GM21717 (cell line): Measurements from ENCODE around the gene METTL26.
"Not testable (repeated sequence)": the region's sequence is repeated elsewhere in the genome, so short reads cannot be mapped to it uniquely, and the experiment has no call there.

Source experiments
- ATAC-seq: cut with Tn5 transposase; IDR thresholded peaks from one replicate; pipeline ENCODE4 v1.9.1; 2021; ENCODE audit warnings: mild to moderate bottlenecking, moderate library complexity; ENCODE audit not compliant: unreplicated experiment

Gene METTL26

DNA sequence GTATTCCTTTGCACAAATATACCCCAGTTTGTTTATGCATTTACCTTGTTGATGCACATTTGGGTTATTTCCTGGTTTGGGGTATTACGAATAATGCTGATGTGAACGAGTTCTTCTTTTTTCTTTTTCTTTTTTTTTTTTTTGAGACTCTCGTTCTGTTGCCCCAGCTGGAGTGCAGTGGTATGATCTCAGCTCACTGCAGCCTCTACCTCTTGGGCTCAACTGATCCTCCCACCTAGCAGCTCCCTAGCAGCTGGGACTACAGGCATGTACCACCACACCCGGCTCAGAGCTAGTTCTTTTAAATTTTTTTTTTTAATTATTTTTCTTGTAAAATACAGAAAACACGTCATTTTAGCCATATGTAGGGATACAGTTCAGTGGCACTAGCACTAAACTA is 32.2 kb downstream of the METTL26 start:
- no peak for ATAC-seq

- no peak for ATAC-seq
These were observed 35.3 kb downstream of the METTL26 start for GRCh38 chr16:600781-601180.

- ATAC-seq, result no peak
These were observed 37.0 kb downstream of the METTL26 start for GRCh38 chr16:598823-599739.

GRCh38 chr16:597655-598054 is 38.5 kb downstream of the METTL26 start:
- not testable (repeated sequence) for ATAC-seq

- ATAC-seq, result no peak
These were observed 39.4 kb downstream of the METTL26 start for GRCh38 chr16:596736-597060.

GRCh38 chr16:595942-596735 is 40.0 kb downstream of the METTL26 start:
- ATAC-seq, result no peak

- ATAC-seq, result no peak
These were observed 41.0 kb downstream of the METTL26 start for GRCh38 chr16:595094-595528.

DNA sequence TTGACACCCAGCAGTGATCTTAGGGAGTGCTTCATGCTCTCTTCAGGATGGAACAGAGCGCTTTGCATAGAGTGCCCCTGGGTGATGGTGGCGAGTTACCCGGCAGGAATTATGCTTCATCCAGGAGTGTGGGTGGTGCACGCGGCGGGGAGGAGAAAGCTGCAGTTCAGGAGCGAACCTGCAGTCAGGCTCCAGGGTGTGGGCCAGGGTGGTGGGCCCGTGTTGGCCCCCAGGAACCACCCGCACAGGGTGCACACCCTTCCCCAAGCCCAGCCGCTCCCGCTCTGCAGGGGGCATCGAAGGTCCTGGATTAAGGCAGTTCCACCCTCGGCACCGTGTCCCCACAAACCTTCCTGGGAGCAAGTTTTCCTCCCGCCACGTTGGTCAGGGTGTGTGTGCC is 42.3 kb downstream of the METTL26 start:
- no peak for ATAC-seq

- ATAC-seq, result no peak
These were observed 42.7 kb downstream of the METTL26 start for GRCh38 chr16:593406-593805.

- ATAC-seq, result no peak
These were observed 43.4 kb downstream of the METTL26 start for GRCh38 chr16:592518-593306.

- ATAC-seq, result no peak
These were observed 44.1 kb downstream of the METTL26 start for GRCh38 chr16:591892-592517.

- no peak for ATAC-seq
These were observed 44.9 kb downstream of the METTL26 start for GRCh38 chr16:591231-591630.

- no peak for ATAC-seq
These were observed 45.3 kb downstream of the METTL26 start for GRCh38 chr16:590815-591200.

- no peak for ATAC-seq
These were observed 45.8 kb downstream of the METTL26 start for GRCh38 chr16:590188-590814.

DNA sequence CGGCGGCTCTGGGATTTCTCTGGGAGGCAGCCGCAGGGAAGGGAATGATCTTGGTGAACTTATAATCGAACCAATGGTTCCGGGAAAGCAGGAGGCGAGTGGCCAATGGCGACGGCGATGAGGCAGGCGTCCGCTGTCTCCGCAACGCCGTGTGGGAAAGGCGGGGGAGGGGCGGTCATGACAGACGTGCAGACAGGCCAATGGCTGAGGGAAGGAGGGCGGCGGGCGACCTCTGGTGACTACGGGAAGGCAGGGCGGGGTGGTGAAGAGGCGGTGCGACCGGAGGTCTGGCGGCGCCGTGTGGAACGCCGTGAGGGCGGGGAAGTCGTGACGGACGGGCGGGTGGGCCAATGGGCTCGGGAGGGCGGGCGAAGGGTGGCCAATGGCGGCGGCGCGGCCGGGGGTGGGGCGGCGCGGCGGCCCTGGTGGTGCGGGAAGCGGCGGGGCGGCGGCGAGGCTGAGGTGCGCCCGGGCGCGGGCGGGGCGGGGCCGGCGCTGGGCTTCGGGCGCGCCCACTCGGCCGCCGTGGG is 46.4 kb downstream of the METTL26 start, which contains the start of gene RAB40C:
Gene RAB40C, plus strand, starts transcription at position 409 of the 530 bp plus-strand sequence. CDS start 226 bp downstream, outside the sequence.
- peak; percentile 67 for ATAC-seq

GRCh38 chr16:588889-589657 is 47.0 kb downstream of the METTL26 start:
- peak; percentile 67 for ATAC-seq

- peak; percentile 5 for ATAC-seq
These were observed 47.5 kb downstream of the METTL26 start for GRCh38 chr16:588639-588888.

- ATAC-seq, result no peak
These were observed 49.2 kb downstream of the METTL26 start for GRCh38 chr16:586645-587590.
